IMR-90 (cell line): Measurements from ENCODE around the gene TTLL8. TPM values are rescaled to one million over a fixed set of nuclear protein-coding genes. Genes with fewer than 3 reads are reported as not detected.

Experiments
- ATAC-seq: fragments of 200-7000 bp; cut with Tn5 transposase; 2 replicates; pipeline ENCODE4 v1.9.1; 2020; ENCODE audit warnings: low read depth, mild to moderate bottlenecking, moderate library complexity
- BruUV-seq: library from RNA; stranded (reverse); fragments of 400-500 nt; replicated peaks from 2 replicates; lab custom pipeline; 2021; lab: Mats Ljungman, UMichigan
- CTCF ChIA-PET: fragments of 300-600 bp; formaldehyde crosslinking; extraction: SDS; loops from one replicate; lab custom pipeline; 2021; ENCODE audit warnings: antibody characterized with exemption; lab: Yijun Ruan, JAX
- POLR2A ChIA-PET: fragments of 300-600 bp; sonication (Branson Sonifier 250); formaldehyde crosslinking; loops from one replicate; lab custom pipeline; 2022; ENCODE audit warnings: antibody characterized with exemption; ENCODE audit not compliant: unreplicated experiment; lab: Charles Lee
- DNase-seq: peaks from one replicate; pipeline ENCODE4 v3.0.0; 2013
- H2AFZ ChIP-seq: replicated peaks from 2 replicates; pipeline ENCODE3; 2013; ENCODE audit warnings: low read length, mild to moderate bottlenecking; ENCODE audit not compliant: poor library complexity
- H2AK5ac ChIP-seq: 2 replicates; pipeline ENCODE4 v1.6.1; 2013; ENCODE audit warnings: low read depth, low read length, inconsistent platforms
- H2AK9ac ChIP-seq: replicated peaks from 2 replicates; pipeline ENCODE3; 2013; ENCODE audit warnings: mild to moderate bottlenecking, low read depth, low read length, moderate library complexity; ENCODE audit not compliant: poor library complexity
- H2BK120ac ChIP-seq: 2 replicates; pipeline ENCODE4 v1.6.1; 2013; ENCODE audit warnings: low read depth, low read length, inconsistent platforms
- H2BK15ac ChIP-seq: 3 replicates; pipeline ENCODE4 v1.6.1; 2013; ENCODE audit warnings: low read depth, low read length, inconsistent platforms
- H2BK20ac ChIP-seq: 2 replicates; pipeline ENCODE4 v1.6.1; 2013; ENCODE audit warnings: low read depth, mild to moderate bottlenecking, inconsistent platforms, low read length, moderate library complexity
- H2BK5ac ChIP-seq: 2 replicates; pipeline ENCODE4 v1.6.1; 2013; ENCODE audit warnings: mild to moderate bottlenecking, low read depth, low read length, inconsistent platforms; ENCODE audit not compliant: poor library complexity, severe bottlenecking
- H3K14ac ChIP-seq: replicated peaks from 2 replicates; pipeline ENCODE4 v1.6.1; 2013; ENCODE audit warnings: low read depth, low read length, inconsistent platforms
- H3K18ac ChIP-seq: 2 replicates; pipeline ENCODE4 v1.6.1; 2013; ENCODE audit warnings: low read depth, low read length, control low read depth
- H3K23ac ChIP-seq: 2 replicates; pipeline ENCODE4 v1.6.1; 2013; ENCODE audit warnings: low read depth, low read length, inconsistent platforms
- H3K27ac ChIP-seq: 2 replicates; pipeline ENCODE4 v1.5.1; 2013; ENCODE audit warnings: mild to moderate bottlenecking, control low read depth, low read length; ENCODE audit not compliant: insufficient read depth
- H3K27me3 ChIP-seq: 2 replicates; pipeline ENCODE4 v1.6.1; 2013; ENCODE audit warnings: low read length; ENCODE audit not compliant: control insufficient read depth, insufficient read depth
- H3K36me3 ChIP-seq: 2 replicates; pipeline ENCODE4 v1.6.1; 2013; ENCODE audit warnings: low read length, mixed read lengths; ENCODE audit not compliant: control insufficient read depth, insufficient read depth
- H3K4ac ChIP-seq: 2 replicates; pipeline ENCODE4 v1.6.1; 2013; ENCODE audit warnings: low read depth, low read length, inconsistent platforms
- H3K4me1 ChIP-seq: 2 replicates; pipeline ENCODE4 v1.6.1; 2013; ENCODE audit warnings: low read length, mixed read lengths; ENCODE audit not compliant: control insufficient read depth, insufficient read depth
- H3K4me2 ChIP-seq: 2 replicates; pipeline ENCODE4 v1.6.1; 2013; ENCODE audit warnings: low read depth, mild to moderate bottlenecking, control low read depth, low read length, moderate library complexity
- H3K4me3 ChIP-seq: 2 replicates; pipeline ENCODE4 v1.5.1; 2013; ENCODE audit warnings: low read depth, mild to moderate bottlenecking, control low read depth, low read length, moderate library complexity; ENCODE audit not compliant: insufficient read depth
- H3K56ac ChIP-seq: 2 replicates; pipeline ENCODE4 v1.6.1; 2013; ENCODE audit warnings: low read length, inconsistent platforms; ENCODE audit not compliant: insufficient read depth; ENCODE audit errors: extremely low read depth
- H3K79me1 ChIP-seq, 2 experiments: 2 replicates each; pipeline ENCODE4 v1.6.1; 2013; ENCODE audit warnings: low read length in 2 of 2, inconsistent platforms in 1 of 2, low read depth in 1 of 2
- H3K9ac ChIP-seq: 2 replicates; pipeline ENCODE4 v1.6.1; 2013; ENCODE audit warnings: low read depth, low read length, control low read depth
- H3K9me1 ChIP-seq: 2 replicates; pipeline ENCODE4 v1.6.1; 2013; ENCODE audit warnings: low read length, inconsistent platforms; ENCODE audit not compliant: insufficient read depth
- H3K9me3 ChIP-seq: 2 replicates; pipeline ENCODE4 v1.6.1; 2013; ENCODE audit warnings: low read length; ENCODE audit not compliant: control insufficient read depth, insufficient read depth
- H4K20me1 ChIP-seq: 2 replicates; pipeline ENCODE4 v1.6.1; 2013; ENCODE audit warnings: low read length, inconsistent platforms; ENCODE audit not compliant: insufficient read depth
- H4K5ac ChIP-seq: 2 replicates; pipeline ENCODE4 v1.6.1; 2013; ENCODE audit warnings: mild to moderate bottlenecking, low read depth, low read length, control low read depth
- H4K8ac ChIP-seq, 2 experiments: 2 replicates each; pipeline ENCODE4 v1.6.1; 2013; ENCODE audit warnings: low read depth in 2 of 2, low read length in 2 of 2, control low read depth in 1 of 2, inconsistent platforms in 1 of 2
- H4K91ac ChIP-seq: 2 replicates; pipeline ENCODE4 v1.6.1; 2013; ENCODE audit warnings: low read depth, low read length, inconsistent platforms; ENCODE audit not compliant: insufficient read depth
- BHLHE40 ChIP-seq: fragments of 150-350 bp; IDR thresholded peaks from 2 replicates; pipeline ENCODE4 v1.6.1; 2016; ENCODE audit warnings: mild to moderate bottlenecking, low read depth, low read length
- CHD1 ChIP-seq: IDR thresholded peaks from 2 replicates; pipeline ENCODE4 v1.6.1; 2012; ENCODE audit warnings: low read depth, low read length, improper control_type of control experiment
- MAZ ChIP-seq: IDR thresholded peaks from 2 replicates; pipeline ENCODE4 v1.6.1; 2012; ENCODE audit warnings: low read depth, mild to moderate bottlenecking, low read length, improper control_type of control experiment, moderate library complexity, borderline replicate concordance
- NFE2L2 ChIP-seq: fragments of 150-350 bp; IDR thresholded peaks from 2 replicates; pipeline ENCODE4 v1.6.1; 2016; ENCODE audit warnings: low read depth, mild to moderate bottlenecking, low read length
- RCOR1 ChIP-seq: IDR thresholded peaks from 2 replicates; pipeline ENCODE4 v1.6.1; 2012; ENCODE audit warnings: mild to moderate bottlenecking, low read length, improper control_type of control experiment; ENCODE audit not compliant: insufficient replicate concordance
- SMC3 ChIP-seq: fragments of 150-350 bp; IDR thresholded peaks from 2 replicates; pipeline ENCODE4 v1.6.1; 2016; ENCODE audit warnings: low read depth, mild to moderate bottlenecking, antibody characterized with exemption, low read length, moderate library complexity
- USF2 ChIP-seq: fragments of 150-350 bp; IDR thresholded peaks from 2 replicates; pipeline ENCODE4 v1.6.1; 2017; ENCODE audit warnings: mild to moderate bottlenecking, antibody characterized with exemption, low read length, low read depth
- WGBS, 2 experiments: methylation state at CpG; one replicate each; pipeline versions ENCODE4 v1.1.5 to v1.1.7; 2013; ENCODE audit warnings: missing lambda C conversion rate in 2 of 2; ENCODE audit not compliant: insufficient read length in 1 of 2; ENCODE audit errors: extremely low coverage in 2 of 2; 5-methylcytosine and 5-hydroxymethylcytosine counted together
- dilution Hi-C: fragments of 300-500 bp; cut with HindIII; formaldehyde crosslinking; loops from one replicate; pipeline ENCODE4 v1.14.3; 2018; ENCODE audit warnings: low sequenced_read_pairs; ENCODE audit not compliant: unreplicated experiment
- in situ Hi-C: fragments of 300-500 bp; cut with MboI; formaldehyde crosslinking; loops from 3 replicates; pipeline ENCODE4 v1.14.3; 2019; ENCODE audit warnings: low sequenced_read_pairs, inconsistent platforms, mixed read lengths
- intact Hi-C: fragments of 100-400 bp; cut with micrococcal nuclease; formaldehyde crosslinking; loops from 2 replicates; pipeline ENCODE4 v1.10.0; 2022
- polyA plus RNA-seq, 3 experiments: library from polyadenylated mRNA; depleted of rRNA; stranded (reverse); fragments of >200 nt; gene quantifications; 2 replicates each; pipeline ENCODE4 v1.2.3, GENCODE V29; 2012; ENCODE audit warnings: low replicate concordance in 1 of 3
- total RNA-seq: library from RNA; depleted of rRNA; stranded (reverse); fragments of >200 nt; gene quantifications from 2 replicates; pipeline ENCODE4 v1.2.3, GENCODE V29; 2012

Gene TTLL8
- total and polyA plus RNA-seq, 2 of the 4 experiments (the other 2 are of a cell fraction): not detected

- Histone ChIP-seq H4K20me1 (no peaks in the 10 kb centered on the region), H3K4me3 (no peak overlapping the region), H2AFZ (no peak overlapping the region), H3K9ac (no peak overlapping the region), H3K4me2 (no peak overlapping the region), H2BK5ac (no peak overlapping the region), H3K4me1 (no peaks in the 10 kb centered on the region), H3K9me3 (no peaks in the 10 kb centered on the region; the same call in 1 of the 2 replicates), H2BK20ac (no peak overlapping the region), H4K5ac (no peak overlapping the region), H2AK5ac (no peak overlapping the region), H3K27me3 (peaks cover 21% of the 10 kb centered on the region), H2BK15ac (no peak overlapping the region), H3K36me3 (no peaks in the 10 kb centered on the region), H3K14ac (no peak overlapping the region), H3K4ac (no peak overlapping the region), H3K23ac (no peak overlapping the region), H4K8ac (no peak overlapping the region), H3K56ac (no peak overlapping the region), H3K27ac (no peak overlapping the region), H4K91ac (no peak overlapping the region), H3K9me1 (no peaks in the 10 kb centered on the region), H3K79me1 (no peaks in the 10 kb centered on the region), H2AK9ac (no peak overlapping the region), H3K18ac (no peak overlapping the region), H2BK120ac (no peak overlapping the region)
- TF ChIP-seq MAZ (no peak), RCOR1 (no peak), BHLHE40 (no peak), CHD1 (no peak), NFE2L2 (no peak), USF2 (no peak), SMC3 (no peak)
- ChIA-PET POLR2A (interaction anchor here (0.6 kb wide), 1 partner anchor 20 kb away, joined by 7 read pairs; no protein-coding TSS in a partner anchor), CTCF (interaction anchor here (1.2 to 2.6 kb wide), 2 partner anchors 12 to 26 kb away, joined by 4 to 7 read pairs; no protein-coding TSS in a partner anchor)
- no peak for ATAC-seq
- no CpG with 5 or more reads among the region's 4 CpGs for WGBS, 2 experiments
- no TSS peak for BruUV-seq
- dilution Hi-C loops (no loop called here), intact Hi-C loops (no loop called here), in situ Hi-C loops (no loop called here)
- no peak for DNase-seq
These were observed 53.2 kb downstream of the TTLL8 start for GRCh38 chr22:50004918-50005317.
